Right atrium auricular region (tissue), 2 donors: ENCODE data around the gene CTH. TPM values are rescaled to one million over a fixed set of nuclear protein-coding genes. Genes with fewer than 3 reads are reported as not detected.

Experiments
- DNase-seq: peaks from one replicate; pipeline ENCODE4 v3.0.0-alpha.2; 2019; ENCODE audit warnings: low spot score
- H3K27ac ChIP-seq, 2 donors: fragments of 200-600 bp; sonication (generic); 1 replicate in 1 of 2; 2 replicates in 1 of 2; pipeline ENCODE4 v1.5.1; 2016 to 2019
- H3K27me3 ChIP-seq, 2 donors: fragments of 200-600 bp; sonication (generic); one replicate each; pipeline versions ENCODE4 v1.5.1 to v1.6.0; 2017 to 2019
- H3K36me3 ChIP-seq: fragments of 200-600 bp; sonication (generic); one replicate; pipeline ENCODE4 v1.5.1; 2016
- H3K4me1 ChIP-seq, 2 donors: fragments of 200-600 bp; sonication (generic); one replicate each; pipeline versions ENCODE4 v1.5.1 to v1.6.0; 2017 to 2019
- H3K4me3 ChIP-seq, 2 donors: fragments of 200-600 bp; sonication (generic); 1 replicate in 1 of 2; 2 replicates in 1 of 2; pipeline ENCODE4 v1.5.1; 2017 to 2019; ENCODE audit warnings: mild to moderate bottlenecking in 1 of 2, moderate library complexity in 1 of 2
- H3K9me3 ChIP-seq, 2 donors: fragments of 200-600 bp; sonication (generic); one replicate each; pipeline ENCODE4 v1.5.1; 2019
- total RNA-seq, 2 donors: library from RNA; depleted of rRNA; stranded (reverse); fragments of >200 nt; gene quantifications; one replicate each; pipeline ENCODE4 v1.1.0, GENCODE V29; 2016
- TF ChIP-seq, protein P1 (sequence below), 2 donors: fragments of 200-600 bp; sonication (generic); IDR thresholded peaks; one replicate each; pipeline ENCODE4 v1.5.1; 2019; ENCODE audit warnings: antibody characterized with exemption in 2 of 2

The CTH gene
- total RNA-seq, 2 donors from 2014 or later, result 1.0 to 1.6 TPM

DNA sequence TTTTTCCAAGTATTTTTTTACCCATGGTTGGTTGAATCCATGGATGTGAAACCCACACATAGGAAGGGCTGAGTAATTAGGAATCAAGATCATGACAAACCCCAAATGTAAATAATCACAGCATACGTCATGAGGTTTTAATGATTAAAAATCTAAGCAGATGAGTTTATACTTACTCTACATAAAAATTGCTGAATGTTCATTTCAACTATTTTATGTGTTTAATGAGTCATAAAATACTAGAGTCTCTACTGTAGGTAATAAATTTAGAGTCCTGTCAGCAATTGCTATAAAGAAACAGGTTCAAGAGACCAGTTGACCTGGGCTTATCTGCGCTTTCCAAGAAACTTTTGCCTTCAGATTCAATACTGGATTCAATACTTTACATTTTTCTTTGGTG, 18.2 kb downstream of the CTH start:
- TF ChIP-seq, protein P1, sequence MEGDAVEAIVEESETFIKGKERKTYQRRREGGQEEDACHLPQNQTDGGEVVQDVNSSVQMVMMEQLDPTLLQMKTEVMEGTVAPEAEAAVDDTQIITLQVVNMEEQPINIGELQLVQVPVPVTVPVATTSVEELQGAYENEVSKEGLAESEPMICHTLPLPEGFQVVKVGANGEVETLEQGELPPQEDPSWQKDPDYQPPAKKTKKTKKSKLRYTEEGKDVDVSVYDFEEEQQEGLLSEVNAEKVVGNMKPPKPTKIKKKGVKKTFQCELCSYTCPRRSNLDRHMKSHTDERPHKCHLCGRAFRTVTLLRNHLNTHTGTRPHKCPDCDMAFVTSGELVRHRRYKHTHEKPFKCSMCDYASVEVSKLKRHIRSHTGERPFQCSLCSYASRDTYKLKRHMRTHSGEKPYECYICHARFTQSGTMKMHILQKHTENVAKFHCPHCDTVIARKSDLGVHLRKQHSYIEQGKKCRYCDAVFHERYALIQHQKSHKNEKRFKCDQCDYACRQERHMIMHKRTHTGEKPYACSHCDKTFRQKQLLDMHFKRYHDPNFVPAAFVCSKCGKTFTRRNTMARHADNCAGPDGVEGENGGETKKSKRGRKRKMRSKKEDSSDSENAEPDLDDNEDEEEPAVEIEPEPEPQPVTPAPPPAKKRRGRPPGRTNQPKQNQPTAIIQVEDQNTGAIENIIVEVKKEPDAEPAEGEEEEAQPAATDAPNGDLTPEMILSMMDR (IDR thresholded peaks at IDR 0.05), result no peak
- Histone ChIP-seq H3K27me3 (no peaks in the 10 kb centered on the region), H3K4me3 (no peak overlapping the region), H3K9me3 (no peaks in the 10 kb centered on the region), H3K27ac (no peak overlapping the region), H3K4me1 (no peaks in the 10 kb centered on the region), H3K36me3 (peaks cover 27% of the 10 kb centered on the region)
- no peak for DNase-seq

DNA sequence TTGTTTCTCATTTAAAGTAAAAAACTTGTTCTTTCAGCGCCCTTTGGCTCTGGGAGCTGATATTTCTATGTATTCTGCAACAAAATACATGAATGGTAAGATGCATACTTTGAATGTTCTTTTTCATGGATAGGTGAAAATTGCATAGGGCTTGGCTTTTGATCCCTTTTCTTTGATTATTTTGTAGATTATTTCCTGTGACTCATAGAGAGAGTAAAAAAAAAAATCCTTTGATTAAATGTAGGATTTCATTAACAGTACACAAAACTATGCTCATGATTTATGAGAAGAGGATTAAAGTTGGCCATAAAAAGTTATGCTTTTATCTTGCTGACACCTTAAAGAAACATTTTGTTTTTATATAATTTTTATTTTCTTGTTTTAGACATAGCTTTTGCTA, 18.7 kb downstream of the CTH start:
- H3K27ac ChIP-seq, result no peak overlapping the region
- H3K36me3 ChIP-seq, result peaks cover 27% of the 10 kb centered on the region
- TF ChIP-seq, protein P1 (IDR thresholded peaks at IDR 0.05), result no peak
- no peaks in the 10 kb centered on the region for H3K4me1 ChIP-seq
- no peak overlapping the region for H3K4me3 ChIP-seq
- H3K9me3 ChIP-seq, result no peaks in the 10 kb centered on the region
- DNase-seq, result no peak
- H3K27me3 ChIP-seq, result no peaks in the 10 kb centered on the region

DNA sequence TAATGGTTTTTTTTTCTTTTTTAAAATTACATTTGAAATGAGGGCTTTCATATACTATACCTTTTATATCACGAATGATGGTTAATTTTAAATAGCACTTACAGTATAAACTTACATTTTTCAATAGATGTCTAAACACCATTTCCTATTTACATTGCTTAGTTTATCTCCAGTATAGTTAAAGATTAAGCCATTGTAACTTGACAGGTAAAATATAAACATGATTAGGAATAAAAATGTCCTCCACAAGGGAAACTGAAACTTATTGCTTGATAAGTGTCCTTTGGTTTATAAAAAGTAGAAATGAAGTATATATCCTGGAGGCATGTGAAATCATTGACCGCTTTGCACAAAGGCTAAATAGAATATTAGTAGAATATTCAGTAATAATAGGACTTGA, 20.2 kb downstream of the CTH start:
- H3K27ac ChIP-seq, result no peak overlapping the region
- no peaks in the 10 kb centered on the region for H3K9me3 ChIP-seq
- no peaks in the 10 kb centered on the region for H3K4me1 ChIP-seq
- H3K36me3 ChIP-seq, result peaks cover 17% of the 10 kb centered on the region
- no peak overlapping the region for H3K4me3 ChIP-seq
- TF ChIP-seq, protein P1 (IDR thresholded peaks at IDR 0.05), result no peak
- no peak for DNase-seq
- H3K27me3 ChIP-seq, result no peaks in the 10 kb centered on the region

DNA sequence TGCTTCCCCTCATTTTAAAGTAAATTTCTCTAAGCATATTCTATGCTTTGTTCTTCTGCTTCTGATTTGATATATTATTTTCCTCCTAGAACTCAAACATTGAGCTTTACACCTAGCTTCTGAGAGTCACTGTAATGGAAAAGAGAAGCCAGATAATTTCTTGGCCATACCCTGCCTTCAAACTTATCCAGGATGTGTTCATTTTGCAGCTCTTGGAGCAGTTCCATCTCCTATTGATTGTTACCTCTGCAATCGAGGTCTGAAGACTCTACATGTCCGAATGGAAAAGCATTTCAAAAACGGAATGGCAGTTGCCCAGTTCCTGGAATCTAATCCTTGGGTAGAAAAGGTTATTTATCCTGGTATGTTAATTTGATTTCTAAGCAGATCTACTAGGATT, 20.8 kb downstream of the CTH start:
- H3K9me3 ChIP-seq, result no peaks in the 10 kb centered on the region
- peaks cover 17% of the 10 kb centered on the region for H3K36me3 ChIP-seq
- H3K4me3 ChIP-seq, result no peak overlapping the region
- DNase-seq, result no peak
- H3K4me1 ChIP-seq, result no peaks in the 10 kb centered on the region
- no peak overlapping the region for H3K27ac ChIP-seq
- TF ChIP-seq, protein P1 (IDR thresholded peaks at IDR 0.05), result no peak
- no peaks in the 10 kb centered on the region for H3K27me3 ChIP-seq

DNA sequence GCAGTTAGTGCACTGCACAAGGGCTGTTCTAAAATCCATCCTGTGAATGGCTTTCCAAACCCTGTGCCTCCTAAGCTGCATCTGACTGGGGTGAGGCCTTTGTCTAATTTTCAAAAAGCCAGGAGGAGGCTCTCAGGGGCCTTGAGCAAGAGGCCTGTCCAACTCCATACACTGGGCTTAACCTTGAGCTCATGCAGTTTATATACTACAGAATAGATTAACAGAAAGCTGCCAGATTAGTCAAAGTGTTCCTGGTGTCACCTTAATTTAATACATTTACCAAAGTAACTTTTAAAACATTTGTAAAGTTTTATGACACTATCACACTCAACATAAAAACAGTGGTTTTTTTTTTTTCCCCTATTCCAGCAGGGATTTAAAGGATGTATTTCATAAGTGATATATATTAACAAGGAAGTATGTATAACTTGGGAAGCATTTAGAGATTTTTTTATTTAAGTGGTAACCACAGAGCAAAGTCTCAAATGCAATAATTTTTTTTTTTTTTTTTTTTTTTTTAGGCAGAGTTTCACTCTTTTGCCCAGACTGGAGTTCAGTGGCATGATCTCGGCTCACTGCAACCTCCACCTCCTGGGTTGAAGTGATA, 23.3 kb downstream of the CTH start:
- no peaks in the 10 kb centered on the region for H3K4me1 ChIP-seq
- DNase-seq, result no peak
- H3K4me3 ChIP-seq, result no peak overlapping the region
- TF ChIP-seq, protein P1 (IDR thresholded peaks at IDR 0.05), result no peak
- H3K9me3 ChIP-seq, result no peaks in the 10 kb centered on the region
- H3K27ac ChIP-seq, result no peak overlapping the region
- H3K36me3 ChIP-seq, result peaks cover 17% of the 10 kb centered on the region
- H3K27me3 ChIP-seq, result no peaks in the 10 kb centered on the region

DNA sequence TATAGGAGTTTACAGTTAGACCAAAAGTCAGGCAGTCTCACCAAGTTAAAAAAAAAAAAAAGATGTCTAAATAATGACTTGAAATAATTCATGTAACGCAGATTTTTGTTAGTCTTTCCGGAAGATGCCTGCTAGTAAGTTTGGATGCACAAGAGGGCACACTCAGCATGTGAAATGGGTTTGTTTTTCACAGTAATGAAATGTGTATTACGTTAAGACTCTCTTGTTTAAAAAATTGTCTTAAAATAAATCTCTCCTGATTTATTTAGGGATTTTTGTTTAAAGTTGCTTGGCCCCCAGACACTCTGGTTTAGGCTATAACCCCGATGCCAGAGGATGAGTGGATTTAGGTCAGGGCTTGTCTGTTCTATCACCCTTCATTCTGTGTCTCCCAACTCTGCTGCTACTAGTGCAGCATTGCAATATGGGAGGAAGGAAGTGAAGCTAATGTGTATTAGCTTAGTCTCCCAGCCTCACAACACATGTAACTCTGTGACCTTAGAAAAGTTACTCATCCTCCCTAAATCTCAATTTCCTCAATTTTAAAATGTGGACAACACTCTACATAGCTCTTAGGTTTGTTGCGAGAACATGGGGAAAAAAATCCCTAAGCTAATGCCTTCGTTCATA, 25.7 kb downstream of the CTH start:
- H3K4me1 ChIP-seq, result no peaks in the 10 kb centered on the region
- TF ChIP-seq, protein P1 (IDR thresholded peaks at IDR 0.05), result peak in 1 of 2 donors; percentile 51
- H3K36me3 ChIP-seq, result peaks cover 17% of the 10 kb centered on the region
- H3K27ac ChIP-seq, result no peak overlapping the region
- no peaks in the 10 kb centered on the region for H3K9me3 ChIP-seq
- no peaks in the 10 kb centered on the region for H3K27me3 ChIP-seq
- H3K4me3 ChIP-seq, result no peak overlapping the region
- DNase-seq, result no peak
